Stimulated activated CD4-positive, alpha-beta T cell treated with anti-CD3 and anti-CD28 coated beads, Interleukin-2, amount 100 ng/mL, for 48 hours (primary cell): ENCODE measurements around the gene SP110.
"Not testable (repeated sequence)": the region's sequence is repeated elsewhere in the genome, so short reads cannot be mapped to it uniquely, and the experiment has no call there.

ENCODE experiments used
- DNase-seq, 2 donors: peaks; one replicate each; pipeline ENCODE4 v3.0.0-alpha.2; 2020

The SP110 gene

DNA sequence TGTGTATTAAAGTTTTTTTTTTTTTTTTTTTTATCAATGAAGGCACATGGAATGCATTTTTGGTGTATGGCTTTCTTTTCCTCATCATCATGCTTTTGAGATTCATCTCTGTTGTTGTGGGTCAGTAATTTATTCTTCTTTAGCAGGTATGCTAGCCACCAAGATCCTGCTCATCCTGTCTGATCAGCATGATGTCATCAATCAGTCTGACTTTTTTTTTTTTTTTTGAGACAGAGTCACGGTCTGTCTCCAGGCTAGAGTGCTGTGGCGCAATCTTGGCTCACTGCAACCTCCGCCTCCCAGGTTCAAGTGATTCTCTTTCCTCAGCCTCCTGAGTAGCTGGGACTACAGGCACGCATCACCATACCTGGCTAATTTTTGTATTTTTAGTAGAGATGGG, 3.0 kb upstream of the SP110 start:
- DNase-seq: not testable (repeated sequence)

DNA sequence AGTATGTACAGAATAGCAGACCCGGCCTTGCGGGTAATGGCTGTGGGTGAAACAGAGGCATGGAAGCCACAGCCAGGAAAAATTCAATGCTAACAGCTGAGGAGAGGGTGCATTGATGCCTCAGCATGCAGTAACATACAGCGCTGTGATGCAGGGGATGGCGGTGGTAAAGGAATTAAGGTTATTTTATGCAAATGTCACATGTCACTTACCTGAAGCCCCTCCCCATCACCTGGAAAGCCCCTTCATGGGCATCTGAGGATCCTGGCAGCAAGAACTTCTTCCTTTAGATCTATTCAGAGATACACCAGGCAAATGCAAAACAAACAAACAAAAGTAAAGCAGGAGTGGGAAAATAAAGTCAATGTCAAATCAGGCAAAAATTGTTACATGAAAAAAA, 1.7 kb upstream of the SP110 start:
- no peak for DNase-seq

DNA sequence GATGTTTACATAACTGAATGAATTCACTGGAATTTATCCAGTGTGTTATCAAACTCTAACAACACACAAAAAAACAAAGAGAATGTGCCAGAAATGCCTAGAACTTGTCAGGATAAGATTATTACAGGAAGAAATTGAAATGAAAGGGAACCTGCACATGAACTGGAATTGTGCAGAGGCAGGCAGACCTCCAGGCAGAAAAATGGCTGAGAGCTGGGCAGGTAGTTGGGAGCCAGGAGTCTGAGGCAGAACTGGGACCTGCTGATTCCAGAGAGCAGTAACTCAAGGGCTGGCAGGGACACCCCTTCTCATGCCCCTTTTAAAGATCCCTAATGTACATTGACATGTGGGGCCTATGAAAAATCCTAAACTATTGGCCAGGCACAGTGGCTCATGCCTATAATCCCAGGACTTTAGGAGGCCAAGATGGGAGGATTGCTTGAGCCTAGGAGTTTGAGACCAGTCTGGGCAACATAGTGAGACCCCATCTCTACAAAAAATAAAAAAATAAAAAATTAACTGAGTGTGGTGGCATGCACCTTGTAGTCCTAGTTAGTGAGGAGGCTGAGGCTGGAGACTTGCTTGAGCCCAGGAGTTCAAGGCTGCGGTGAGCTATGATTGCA, 674 bp upstream of the SP110 start:
- DNase-seq: no peak

DNA sequence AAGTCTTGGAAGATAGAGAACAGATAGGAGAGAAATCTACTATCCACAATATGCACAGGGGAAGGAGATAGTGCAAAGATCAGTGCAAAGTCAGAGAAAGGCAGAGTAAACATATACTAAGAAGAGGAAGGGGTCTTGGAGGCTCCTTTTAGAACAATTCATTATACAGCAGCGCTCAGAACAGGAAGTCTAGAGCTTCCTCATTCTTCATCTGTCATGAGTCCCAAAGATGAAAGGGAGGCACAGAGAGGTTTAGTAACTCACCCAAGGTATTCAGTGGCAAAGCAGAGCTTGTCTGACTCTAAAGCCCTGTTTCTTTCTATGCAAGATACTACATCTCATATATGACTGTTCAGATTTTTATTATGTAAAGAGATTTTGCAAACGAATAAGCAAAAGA, 1.4 kb downstream of the SP110 start:
- DNase-seq: no peak

DNA sequence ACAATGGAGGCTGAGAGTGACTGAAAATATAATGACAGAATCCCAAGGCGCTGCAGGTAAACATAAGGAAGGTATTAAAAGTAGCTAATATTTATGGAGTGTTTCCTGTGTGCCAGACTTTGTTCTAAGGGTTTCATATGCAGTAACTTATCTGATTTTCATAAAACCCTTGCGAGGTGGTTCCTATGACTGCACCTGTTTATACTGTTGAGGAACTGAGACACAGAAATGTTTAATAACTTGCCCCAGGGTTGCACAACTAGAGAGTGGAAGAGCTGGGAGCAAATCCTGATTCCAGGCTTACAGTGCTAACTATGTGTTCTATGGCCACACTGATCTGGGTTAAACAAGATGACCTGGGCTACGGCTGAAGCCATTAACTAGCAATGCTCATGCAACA, 2.4 kb downstream of the SP110 start:
- no peak for DNase-seq

DNA sequence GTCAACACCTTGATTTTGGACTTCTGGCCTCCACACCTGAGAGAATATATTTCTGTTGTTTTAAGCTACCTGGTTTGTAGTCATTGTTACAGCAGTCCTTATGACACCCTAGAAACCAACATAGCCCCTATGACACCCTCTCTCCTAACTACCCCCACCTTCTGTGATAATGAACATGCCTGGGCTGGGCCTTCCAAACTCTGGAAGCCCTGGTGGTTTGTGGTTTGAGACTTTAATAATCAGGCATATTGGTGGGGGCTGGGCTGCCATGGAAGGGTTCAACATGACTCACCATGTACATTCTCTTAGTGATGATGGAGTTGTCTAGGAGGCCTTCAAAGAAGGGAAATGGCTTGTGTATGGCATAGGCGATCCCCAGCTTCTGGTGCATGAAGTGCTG, 3.3 kb downstream of the SP110 start:
- no peak for DNase-seq

DNA sequence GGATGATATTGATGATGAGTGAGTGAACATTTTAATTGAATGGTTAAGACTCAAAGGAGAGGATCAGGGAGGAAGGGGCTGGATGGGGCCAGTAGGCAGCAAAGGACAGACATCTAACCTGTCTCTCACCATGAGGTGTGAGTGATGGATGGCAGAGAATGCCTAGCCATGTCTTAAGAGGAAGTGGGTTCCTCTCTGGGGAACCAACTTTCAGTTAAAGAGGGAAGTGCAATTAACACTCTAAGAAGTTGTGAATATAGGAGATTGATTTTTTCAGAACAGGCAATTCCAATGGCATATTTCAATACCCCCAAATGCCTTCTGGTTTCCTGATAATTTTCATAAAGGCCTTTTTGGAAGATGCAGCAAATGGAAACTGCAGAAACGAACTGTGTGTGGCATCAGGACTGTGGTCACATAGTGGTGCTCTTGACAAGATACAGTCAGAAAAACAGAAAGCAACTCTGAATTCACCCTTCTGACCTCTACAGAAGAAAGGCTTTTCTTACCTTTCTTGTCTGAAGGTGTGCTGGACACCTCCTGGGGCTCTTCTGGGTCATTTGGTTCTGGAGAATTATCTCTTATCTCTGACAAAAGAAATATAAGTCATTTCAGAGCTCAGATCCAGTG, 10.2 kb downstream of the SP110 start:
- DNase-seq: no peak

DNA sequence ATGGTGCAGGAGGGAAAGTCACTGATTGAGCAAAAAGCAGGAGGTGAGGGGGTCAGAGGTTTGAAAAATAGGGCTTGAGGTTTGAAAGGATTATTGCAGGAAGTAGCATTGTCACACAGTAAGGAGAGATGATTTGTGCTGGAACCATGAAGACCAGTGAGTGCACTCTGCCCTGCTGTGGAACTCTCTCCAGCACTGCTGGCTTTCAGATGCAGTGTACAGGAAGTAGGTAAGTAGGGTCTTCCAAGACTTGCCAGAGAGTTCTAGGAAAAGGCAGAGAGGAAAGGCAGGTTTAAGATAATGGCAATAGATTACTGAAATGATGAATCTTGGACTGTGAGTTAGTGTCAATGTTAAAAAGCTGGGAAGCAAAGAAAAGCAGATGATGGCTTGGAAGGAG, 11.2 kb downstream of the SP110 start:
- no peak for DNase-seq

DNA sequence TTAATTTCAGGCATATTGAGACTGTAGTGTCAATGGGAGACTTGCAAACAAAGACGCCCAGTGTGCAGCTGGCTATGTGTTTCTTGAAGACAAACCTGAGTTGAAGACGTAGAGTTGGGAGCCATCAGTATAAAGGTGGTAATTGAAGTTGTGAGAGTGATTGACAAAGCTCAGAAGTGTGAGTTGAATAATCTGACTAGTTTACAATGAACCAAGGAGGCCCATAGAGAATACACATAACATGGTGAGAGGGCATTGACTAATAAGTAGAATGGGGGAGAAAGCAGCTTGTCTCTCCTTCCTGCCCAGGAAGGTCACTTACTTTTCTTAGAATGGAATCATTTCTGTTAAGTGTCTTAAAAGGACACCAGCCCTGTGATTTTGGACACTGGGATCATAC, 14.1 kb downstream of the SP110 start:
- no peak for DNase-seq

DNA sequence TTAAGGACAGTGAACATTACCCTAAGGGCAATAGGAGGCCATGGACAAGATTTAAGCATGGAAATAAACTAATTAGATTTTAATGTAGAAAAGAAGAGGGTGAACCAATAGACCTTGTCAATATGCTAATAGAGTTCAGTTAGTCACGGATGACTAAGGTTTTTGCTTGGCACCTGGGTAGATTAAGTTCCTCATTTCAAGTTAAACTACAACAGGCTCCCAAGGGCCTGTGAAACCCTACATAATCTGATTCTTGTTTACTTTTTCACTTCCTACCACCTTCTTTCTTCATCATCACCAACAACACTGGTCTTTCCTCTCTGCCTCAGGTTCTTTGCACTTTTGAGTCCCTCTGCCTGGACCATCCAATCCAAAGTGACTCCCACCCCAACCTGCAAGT, 14.8 kb downstream of the SP110 start:
- DNase-seq: no peak

DNA sequence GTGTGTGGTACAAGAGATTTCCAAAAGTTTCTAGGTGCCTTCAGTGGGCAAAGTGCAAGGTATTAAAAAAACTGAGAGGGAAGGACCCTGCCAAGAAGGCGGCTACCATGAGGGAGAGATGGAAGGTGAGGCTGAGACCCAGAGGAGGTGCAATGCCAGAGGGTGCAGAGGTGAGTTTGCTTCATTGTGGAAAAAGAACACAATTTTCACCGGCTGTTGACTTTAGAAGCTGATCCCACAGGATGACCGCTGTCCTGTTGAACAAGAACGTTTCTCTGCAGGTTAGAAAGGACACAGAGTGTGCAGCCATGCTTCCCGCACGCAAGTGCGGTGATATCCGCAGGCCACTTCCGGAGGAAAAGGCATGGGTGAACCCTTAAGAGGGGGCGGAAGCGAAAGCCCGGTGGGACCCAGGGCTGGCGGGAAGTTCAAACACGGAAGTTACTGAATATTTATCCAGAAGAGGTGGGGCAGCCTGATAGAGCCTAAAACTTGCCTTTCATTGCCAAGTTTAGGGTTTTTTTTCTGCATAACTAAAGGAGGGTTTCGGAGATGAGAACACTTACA, 16.6 kb downstream of the SP110 start:
- no peak for DNase-seq

DNA sequence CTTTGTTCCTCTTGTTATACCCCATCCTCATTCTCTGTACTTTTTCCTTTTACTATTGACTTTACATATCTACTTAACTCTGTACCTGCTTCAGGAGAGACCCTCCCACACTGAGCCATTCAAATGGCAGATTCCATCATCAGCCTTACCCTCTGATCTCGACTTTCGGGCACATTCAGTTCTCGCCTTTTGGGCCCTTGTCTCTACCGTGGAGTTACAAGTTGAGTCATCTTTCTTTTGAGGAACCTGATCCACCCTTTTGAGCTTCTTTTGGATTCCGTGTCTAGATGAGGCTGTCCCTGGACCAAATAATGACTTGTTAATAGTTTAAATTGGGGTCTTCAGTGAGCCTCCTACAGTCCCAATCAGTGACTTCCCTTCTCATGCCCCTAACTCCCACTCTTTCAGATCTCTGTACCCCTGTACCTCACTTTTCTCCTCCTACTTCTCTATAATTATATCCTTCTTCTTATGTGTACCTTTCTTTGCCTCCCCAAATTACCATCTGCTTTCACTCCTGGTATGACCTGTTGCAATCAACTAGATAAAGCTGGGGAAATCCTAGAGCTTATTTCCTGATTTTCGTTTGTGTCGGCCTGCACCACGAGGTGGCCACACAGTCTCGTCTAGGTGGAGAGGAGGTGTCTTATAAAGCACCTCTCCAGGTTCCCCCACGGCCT, 17.2 kb downstream of the SP110 start:
- no peak for DNase-seq

DNA sequence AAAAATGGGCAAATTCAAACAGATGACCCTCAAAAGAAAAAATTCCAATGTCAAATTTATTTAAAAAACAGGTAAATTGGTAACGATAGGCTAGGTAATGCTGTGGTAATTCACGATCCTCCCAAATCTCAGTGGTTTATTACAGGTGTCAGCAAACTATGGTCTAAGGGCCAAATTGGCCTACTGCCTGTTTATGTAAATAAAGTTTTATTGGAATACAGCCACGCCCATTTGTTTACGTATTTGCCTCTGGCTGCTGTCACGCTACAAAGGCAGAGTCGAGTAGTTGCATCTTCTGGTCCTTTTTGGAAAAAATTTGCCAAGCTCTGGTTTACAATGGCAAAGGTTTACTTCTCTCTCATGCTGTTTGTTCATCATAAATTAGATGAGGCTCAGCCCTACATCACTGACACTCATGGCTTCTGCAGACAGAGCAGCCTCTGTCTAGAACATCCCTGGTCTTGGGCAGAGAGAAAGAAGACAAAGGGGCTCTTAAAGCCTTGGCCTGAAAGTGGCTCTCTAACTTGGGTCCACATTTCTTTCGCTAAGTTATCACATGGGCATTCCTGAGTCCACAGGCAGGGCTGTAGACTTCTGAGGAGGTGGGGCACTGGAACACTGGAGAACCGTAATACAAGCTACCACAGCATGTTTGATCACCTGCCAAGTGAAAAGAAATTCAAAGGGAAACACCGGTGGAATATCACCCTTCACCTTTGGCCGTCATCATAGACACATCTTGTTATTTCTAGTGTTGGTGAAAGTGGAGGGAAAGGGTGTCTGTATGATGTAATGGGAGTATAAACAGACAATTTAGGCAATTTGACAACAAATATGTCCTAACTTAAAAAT, 34.8 kb downstream of the SP110 start:
- DNase-seq: no peak

DNA sequence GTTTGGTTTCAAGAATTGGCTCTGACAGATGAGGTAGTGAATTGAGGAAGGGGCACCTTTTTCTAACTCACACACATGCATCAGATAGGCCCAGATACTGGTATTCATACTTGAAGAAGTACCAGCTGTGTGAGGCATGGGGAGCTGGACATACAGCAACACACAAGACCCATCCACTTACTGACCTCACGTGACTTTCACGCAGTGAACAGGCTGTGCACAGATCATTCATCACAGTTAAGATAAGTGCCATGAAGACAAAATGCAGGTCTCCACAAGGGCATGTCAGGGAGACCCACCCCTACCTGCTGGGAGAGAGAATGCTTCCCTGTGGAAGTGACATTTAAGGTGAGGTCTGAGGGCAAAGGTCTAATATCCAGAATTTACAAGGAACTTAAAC, 38.6 kb downstream of the SP110 start:
- DNase-seq: no peak

DNA sequence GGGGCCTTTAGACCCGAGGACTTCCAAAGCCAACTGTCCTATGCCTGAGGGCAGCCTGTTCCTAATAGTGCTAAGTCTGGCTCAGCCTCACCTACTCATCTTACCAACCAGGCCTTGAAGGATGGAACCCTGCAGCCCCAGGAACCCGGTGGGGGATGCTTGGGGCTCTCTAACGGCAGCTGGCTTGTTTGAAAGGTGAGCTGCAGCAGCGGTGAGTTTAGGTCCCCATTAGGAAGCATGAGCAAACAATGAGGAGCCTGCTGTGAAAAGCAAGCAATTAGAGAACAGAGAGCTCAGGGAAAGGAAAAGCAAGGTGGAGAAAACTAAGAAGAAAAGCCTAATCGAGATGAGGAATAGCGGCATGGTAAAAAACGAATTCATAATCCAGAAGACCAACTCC, 39.9 kb downstream of the SP110 start:
- no peak for DNase-seq

DNA sequence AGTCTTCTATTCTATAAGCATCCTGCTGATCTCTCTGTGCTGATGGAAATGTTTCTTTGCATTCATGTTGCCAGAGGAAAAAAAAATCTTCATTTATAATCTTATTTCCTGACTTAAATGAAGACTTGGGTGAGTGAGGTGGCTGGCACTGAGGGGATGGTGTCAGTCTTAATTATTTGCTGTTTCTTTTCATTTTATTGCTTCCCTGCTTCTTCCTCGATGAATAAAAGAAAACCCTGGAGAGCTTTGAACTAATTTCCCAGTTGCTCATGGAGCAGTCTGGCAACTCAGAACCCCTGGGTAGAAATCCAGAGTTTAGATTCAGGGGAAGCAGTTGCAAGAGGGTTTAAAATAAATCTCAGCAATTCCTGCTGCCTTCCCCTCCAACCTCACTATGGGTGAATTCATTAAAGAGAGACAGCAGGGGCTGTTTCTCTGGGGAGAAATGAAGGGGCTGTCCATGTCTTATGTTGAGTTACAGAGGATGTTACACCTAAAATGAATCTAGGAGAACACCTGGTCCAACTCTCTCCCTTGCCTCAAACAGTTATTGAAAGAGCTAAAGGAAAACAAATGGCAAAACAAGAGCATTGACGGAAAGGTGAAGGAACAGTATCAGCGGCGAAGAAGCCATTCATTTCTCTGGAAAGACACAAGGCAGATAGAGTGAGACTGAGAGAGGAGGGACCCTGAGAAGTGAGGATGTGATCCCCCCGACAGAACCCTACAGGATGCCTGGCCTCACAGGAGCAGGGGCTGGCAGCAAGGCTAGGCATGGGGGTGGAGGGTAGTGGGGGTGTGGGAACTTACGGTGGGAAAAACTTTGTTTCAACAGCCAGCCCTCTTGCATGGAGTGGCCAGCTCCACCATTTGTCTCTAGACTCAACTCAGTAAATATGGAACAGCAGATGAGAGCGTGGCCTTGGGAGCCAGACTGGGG, 41.0 kb downstream of the SP110 start:
- no peak for DNase-seq

DNA sequence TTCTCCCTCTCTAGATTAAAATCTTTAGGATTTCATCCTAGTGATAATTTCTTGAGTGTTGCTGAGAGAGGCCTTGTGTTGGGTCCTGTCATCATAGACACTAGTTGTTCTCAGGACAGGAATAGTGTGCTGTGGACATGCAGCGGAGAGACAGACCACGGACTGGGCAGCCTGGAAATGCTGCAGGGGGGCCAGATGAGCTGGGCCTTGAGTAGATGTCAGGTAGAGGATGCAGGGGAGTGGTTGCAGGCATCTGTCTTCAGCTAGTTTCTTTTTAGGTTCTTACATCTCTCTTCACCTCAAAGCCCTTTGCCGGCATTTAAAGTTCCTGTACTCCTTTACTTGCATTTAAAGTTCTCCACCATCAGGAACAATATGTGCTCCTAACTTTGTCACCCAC, 42.8 kb downstream of the SP110 start:
- no peak for DNase-seq

DNA sequence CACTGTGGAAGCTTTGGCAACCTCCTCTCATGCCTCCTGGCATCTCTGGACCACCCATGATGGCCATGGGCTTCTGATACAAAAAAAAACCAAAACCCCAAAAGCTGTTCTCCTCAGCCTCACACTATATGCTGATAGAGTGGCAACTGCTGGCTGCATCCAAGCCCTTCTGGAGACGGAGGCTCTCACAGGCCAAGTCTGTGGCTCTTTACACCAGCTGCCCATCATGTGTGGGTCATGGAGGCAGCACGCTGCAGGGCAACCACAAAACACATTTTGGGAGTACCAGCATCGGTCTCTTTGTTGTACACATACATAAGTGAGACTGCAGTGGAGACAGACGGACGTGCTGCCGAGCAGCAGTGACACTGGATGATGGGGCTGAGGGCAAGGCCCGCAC, 45.3 kb downstream of the SP110 start:
- no peak for DNase-seq

DNA sequence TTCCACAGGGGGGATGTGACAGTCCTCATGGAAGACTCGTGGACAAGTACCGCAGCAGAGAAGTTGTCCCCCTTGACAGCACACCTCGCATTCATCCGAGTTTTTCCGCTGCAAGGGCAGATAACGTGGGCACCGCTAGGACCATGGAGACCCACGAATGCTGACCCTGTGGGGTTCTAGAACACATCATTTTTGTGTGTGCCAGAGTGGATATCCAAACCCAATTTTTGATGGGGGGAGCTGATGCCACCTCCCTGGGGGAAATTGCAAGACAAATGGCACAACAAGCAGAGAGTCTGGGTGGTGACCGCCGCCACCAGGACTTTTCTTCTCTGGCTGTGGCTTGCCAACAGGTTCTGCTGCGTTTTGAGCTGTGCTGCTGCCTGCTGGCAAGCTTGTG, 46.9 kb downstream of the SP110 start:
- DNase-seq: no peak

DNA sequence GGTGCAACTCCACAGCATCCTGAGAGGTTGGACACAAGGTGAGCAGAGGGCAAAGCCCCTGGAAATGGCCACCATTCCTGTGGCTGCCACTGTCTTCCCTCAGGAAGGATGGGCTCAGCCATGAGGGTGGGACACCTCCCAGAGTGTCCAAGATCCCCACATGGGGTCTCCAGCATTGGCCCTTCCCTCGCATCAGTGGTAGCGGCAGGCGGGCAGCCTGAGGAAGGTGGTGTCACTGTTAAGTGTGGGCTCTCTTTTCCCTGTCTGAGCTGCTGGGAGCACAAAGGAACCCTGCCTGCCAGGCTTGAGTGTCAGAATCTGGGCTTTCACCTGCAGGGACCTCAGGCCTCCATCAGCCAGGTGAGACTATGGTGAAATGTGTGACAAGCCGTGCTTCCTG, 47.6 kb downstream of the SP110 start:
- no peak for DNase-seq

DNA sequence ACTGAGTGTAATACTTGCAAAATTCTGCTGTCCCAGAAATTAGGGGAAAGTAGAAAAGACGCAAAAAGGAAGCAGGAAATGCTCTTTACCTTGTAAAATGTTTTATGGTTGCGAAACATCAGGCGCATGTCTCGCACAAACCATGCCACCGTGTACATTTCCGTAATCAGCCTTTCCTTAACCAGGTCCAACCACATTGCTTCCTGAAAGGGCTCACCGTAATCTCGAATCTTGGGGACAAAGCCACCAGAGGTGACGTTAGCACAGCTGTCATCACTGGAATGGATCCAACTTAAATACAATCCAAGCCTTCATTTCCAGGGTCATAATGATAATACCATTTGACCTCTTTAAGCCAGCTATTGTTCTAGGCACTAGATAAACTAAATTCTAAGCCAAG, 49.3 kb downstream of the SP110 start:
- no peak for DNase-seq

DNA sequence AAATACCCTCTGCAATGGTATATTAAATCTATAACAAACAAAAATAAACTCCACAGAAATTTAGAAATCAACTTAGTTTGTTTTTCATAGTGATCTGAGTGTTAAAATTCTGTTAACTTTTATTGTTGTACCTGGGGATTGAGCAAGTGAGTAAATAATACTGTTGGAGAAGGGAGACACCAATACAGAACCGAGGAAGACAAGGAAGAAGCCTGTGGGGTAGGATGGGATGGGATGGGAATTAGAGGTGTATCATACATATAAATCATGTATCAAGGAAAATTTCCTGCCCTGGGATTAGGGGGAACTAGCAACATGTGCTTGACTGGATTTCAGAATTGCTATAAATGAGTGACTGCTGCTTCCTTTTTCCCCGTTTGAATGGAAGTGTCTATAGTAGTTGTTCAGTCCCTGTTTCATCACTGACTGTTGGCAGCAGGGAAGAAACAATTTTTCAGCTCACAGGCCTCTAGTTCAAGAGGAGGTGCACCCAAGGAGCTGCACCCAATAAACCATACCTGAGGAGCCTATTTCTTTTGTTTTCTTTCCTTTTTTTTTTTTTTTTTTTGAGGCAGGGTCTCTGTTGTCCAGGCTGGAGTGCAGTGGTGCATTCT, 53.1 kb downstream of the SP110 start:
- no peak for DNase-seq
